SW480 (cell line): ENCODE results near the gene NRXN3.

ENCODE experiments used
- DNase-seq: peaks from one replicate; pipeline ENCODE4 v3.0.0-alpha.2; 2016; ENCODE audit warnings: low spot score

The NRXN3 gene

GRCh38 chr14:79581912-79582576 is 1411.9 kb downstream of the NRXN3 start:
- no peak for DNase-seq

- no peak for DNase-seq
These were observed 1413.7 kb downstream of the NRXN3 start for GRCh38 chr14:79583738-79584408.

GRCh38 chr14:79584679-79585078 is 1414.5 kb downstream of the NRXN3 start:
- no peak for DNase-seq

GRCh38 chr14:79585845-79586244 is 1415.7 kb downstream of the NRXN3 start:
- DNase-seq, result no peak

- no peak for DNase-seq
These were observed 1416.2 kb downstream of the NRXN3 start for GRCh38 chr14:79586416-79586815.

GRCh38 chr14:79586989-79587598 is 1416.9 kb downstream of the NRXN3 start:
- no peak for DNase-seq

- DNase-seq, result no peak
These were observed 1417.7 kb downstream of the NRXN3 start for GRCh38 chr14:79587875-79588274.

- no peak for DNase-seq
These were observed 1418.2 kb downstream of the NRXN3 start for GRCh38 chr14:79588398-79588797.

GRCh38 chr14:79596551-79596950 is 1426.4 kb downstream of the NRXN3 start:
- no peak for DNase-seq

- DNase-seq, result no peak
These were observed 1427.4 kb downstream of the NRXN3 start for GRCh38 chr14:79597566-79597965.

- no peak for DNase-seq
These were observed 1428.2 kb downstream of the NRXN3 start for GRCh38 chr14:79598339-79598738.

- DNase-seq, result no peak
These were observed 1429.1 kb downstream of the NRXN3 start for GRCh38 chr14:79599239-79599638.

- no peak for DNase-seq
These were observed 1430.2 kb downstream of the NRXN3 start for GRCh38 chr14:79600406-79600805.

- no peak for DNase-seq
These were observed 1431.4 kb downstream of the NRXN3 start for GRCh38 chr14:79601579-79601978.

GRCh38 chr14:79602045-79602444 is 1431.9 kb downstream of the NRXN3 start:
- DNase-seq, result no peak

GRCh38 chr14:79602742-79603141 is 1432.6 kb downstream of the NRXN3 start:
- no peak for DNase-seq

GRCh38 chr14:79605849-79606248 is 1435.7 kb downstream of the NRXN3 start:
- no peak for DNase-seq

GRCh38 chr14:79608446-79608845 is 1438.3 kb downstream of the NRXN3 start:
- no peak for DNase-seq

GRCh38 chr14:79613625-79614024 is 1443.5 kb downstream of the NRXN3 start:
- DNase-seq, result no peak

- DNase-seq, result no peak
These were observed 1444.3 kb downstream of the NRXN3 start for GRCh38 chr14:79614448-79614847.

GRCh38 chr14:79627058-79627457 is 1456.9 kb downstream of the NRXN3 start:
- DNase-seq, result no peak

- no peak for DNase-seq
These were observed 1459.5 kb downstream of the NRXN3 start for GRCh38 chr14:79629411-79630287.
